HG03025 (cell line): Measurements from ENCODE around the gene SLC16A2.
"Not testable (repeated sequence)": the region's sequence is repeated elsewhere in the genome, so short reads cannot be mapped to it uniquely, and the experiment has no call there.

ENCODE experiments used
- ATAC-seq: cut with Tn5 transposase; IDR thresholded peaks from one replicate; pipeline ENCODE4 v1.9.1; 2021; ENCODE audit warnings: mild to moderate bottlenecking, moderate library complexity; ENCODE audit not compliant: unreplicated experiment, low FRiP score

The SLC16A2 gene

GRCh38 chrX:74505437-74505836, 84.1 kb downstream of the SLC16A2 start:
- no peak for ATAC-seq

GRCh38 chrX:74506317-74507115, 85.2 kb downstream of the SLC16A2 start:
- ATAC-seq = peak; percentile 47

- no peak for ATAC-seq
Observed at GRCh38 chrX:74507191-74507590, 85.9 kb downstream of the SLC16A2 start.

DNA sequence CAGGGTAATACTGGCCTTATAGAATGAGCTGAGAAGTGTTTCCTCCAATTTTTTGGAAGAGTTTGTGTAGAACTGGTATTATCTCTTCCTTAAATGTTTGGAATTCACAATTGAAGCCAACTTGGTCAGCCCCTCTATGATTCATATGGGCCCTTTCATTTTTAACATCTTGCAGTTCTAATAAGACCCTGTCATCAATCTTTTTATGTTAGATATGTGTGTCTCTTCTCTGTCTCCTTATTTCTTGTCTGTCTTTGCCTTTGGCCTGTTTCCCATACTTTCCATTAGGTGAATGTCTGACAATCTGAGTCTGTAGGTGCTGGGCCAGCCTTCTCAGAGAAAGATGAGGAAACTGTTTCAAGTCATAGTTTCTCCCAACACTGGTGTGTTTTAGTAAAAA, 88.7 kb downstream of the SLC16A2 start:
- ATAC-seq = no peak

DNA sequence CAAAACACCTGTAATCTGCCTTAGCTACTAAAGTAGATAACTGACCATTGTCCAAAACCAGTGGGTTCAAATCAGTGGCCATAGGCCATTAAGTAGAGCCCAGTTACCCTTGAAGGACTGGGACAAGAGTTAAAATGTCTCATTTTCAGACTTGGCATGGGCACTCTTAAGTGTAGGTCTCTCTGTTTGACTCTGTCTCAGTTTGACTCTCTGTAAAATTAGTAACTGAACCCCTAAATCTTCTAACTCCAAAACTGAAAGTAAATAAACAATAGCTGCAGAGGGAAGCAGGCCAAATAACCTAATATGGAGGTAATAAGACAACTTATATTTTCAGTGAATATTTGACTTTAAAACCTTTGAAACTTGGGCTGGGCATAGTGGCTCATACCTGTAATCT, 89.1 kb downstream of the SLC16A2 start:
- peak; percentile 56 for ATAC-seq

DNA sequence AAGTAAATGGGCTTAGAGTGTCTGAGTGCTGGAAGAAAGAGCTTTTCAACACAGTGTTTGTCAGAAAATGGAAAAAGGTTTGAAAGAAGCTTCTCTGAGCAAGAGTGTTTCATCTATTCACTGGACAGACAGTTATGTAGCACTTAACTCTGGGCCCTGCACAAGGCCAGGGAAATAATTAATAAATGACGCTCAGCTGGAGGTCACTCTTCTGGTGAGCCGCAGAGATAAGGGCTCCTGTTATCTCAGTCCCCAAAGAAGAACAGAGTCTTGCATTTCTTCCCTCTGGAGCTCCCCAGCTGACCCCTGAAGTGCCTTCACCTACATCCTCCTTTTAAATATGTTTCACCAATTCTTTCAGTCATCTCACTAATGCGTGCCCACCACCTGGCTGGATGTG, 90.4 kb downstream of the SLC16A2 start:
- no peak for ATAC-seq

GRCh38 chrX:74514384-74514783, 93.1 kb downstream of the SLC16A2 start:
- no peak for ATAC-seq

GRCh38 chrX:74515356-74515755, 94.1 kb downstream of the SLC16A2 start:
- ATAC-seq = no peak

DNA sequence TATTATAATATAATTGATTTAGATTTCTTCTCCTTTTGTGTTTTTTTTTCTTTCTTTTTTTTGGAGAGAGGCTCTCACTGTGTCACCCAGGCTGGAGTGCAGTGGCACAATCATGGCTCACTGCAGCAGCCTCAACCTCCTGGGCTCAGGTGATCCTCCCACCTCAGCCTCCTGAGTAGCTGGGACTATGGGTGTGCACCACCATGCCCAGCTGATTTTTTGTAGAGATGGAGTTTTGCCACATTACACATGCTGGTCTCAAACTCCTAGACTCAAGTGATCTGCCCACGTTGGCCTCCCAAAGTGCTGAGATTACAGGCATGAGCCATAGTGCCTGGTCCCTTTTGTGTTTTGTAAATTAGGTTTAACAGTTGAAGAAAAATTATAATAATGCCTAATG, 94.7 kb downstream of the SLC16A2 start:
- ATAC-seq = not testable (repeated sequence)

GRCh38 chrX:74519870-74520269, 98.6 kb downstream of the SLC16A2 start:
- ATAC-seq = no peak

DNA sequence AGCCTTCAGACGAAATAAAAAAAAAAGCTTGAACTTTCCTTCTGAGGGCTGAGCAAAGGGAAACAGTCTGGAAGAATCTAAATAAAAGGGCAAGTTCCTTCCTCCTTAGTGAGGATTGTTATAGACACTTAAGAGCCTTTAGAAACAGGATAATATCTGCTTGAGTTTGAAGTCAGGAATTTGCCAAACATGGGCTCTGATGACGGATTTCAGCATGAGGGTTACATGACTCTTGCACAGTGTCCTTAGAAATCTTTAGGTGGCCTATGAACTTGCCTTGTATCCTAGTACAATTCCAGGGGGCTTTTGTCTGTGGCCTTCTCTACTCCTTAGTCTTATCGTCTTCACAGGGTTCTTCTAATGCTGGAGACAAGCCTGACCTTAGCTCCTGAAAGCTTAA, 99.0 kb downstream of the SLC16A2 start:
- ATAC-seq = no peak

- ATAC-seq = no peak
Observed at GRCh38 chrX:74520896-74521295, 99.6 kb downstream of the SLC16A2 start.

GRCh38 chrX:74521961-74522751, 100.9 kb downstream of the SLC16A2 start:
- ATAC-seq = no peak

- no peak for ATAC-seq
Observed at GRCh38 chrX:74523224-74523623, 101.9 kb downstream of the SLC16A2 start.

DNA sequence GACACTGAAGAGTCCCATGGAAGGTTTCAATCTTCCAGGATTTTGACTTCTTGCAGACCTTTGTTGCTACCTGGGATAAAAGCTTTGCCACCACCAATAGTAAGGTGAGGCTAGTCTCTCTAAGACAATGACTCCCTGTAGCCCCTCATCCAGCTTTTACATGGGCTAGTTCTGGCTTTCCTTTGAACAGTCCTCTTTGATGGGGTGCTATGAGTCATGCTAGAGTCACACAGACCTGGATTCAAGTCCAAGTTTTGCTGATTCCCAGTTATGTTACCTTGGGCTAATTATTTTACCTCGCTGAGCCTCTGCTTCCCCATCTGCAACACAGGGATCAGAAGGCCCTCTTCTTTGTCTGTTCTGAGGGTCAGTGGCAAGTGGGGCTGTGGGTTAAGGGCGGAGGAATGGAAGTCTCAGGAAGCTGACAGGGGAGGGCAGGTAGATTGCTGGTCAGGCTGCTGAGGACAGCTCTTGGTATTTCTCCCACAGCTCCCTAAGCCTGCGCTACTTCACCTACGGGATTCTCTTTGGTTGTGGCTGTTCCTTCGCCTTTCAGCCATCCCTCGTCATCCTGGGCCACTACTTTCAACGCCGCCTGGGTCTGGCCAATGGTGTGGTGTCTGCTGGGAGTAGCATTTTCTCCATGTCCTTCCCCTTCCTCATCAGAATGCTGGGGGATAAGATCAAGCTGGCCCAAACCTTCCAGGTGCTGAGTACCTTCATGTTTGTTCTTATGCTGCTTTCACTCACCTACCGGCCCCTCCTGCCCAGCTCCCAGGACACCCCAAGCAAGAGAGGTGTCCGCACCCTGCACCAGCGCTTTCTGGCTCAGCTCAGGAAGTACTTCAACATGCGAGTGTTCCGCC, 102.8 kb downstream of the SLC16A2 start:
- ATAC-seq = no peak

GRCh38 chrX:74525116-74525515, 103.8 kb downstream of the SLC16A2 start:
- ATAC-seq = no peak

- ATAC-seq = no peak
Observed at GRCh38 chrX:74526764-74527163, 105.5 kb downstream of the SLC16A2 start.

- no peak for ATAC-seq
Observed at GRCh38 chrX:74527350-74527749, 106.1 kb downstream of the SLC16A2 start.

GRCh38 chrX:74529311-74529710, 108.0 kb downstream of the SLC16A2 start:
- no peak for ATAC-seq

DNA sequence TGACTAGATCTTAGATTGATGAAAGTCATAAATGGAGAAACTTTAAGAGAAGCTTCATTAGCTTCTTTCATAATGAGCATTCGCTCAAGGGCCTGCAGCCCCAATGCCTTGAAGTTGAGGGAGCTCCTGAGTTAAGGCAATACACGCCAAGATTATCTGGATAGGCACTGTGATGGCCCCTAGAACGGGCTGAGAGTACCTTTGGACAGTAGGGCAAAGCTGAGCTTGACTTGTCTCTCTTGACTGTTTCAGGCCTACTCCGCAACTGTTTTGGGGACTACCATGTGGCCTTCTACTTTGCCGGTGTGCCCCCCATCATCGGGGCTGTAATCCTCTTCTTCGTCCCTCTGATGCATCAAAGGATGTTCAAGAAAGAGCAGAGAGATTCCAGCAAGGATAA, 109.8 kb downstream of the SLC16A2 start:
- ATAC-seq = no peak

DNA sequence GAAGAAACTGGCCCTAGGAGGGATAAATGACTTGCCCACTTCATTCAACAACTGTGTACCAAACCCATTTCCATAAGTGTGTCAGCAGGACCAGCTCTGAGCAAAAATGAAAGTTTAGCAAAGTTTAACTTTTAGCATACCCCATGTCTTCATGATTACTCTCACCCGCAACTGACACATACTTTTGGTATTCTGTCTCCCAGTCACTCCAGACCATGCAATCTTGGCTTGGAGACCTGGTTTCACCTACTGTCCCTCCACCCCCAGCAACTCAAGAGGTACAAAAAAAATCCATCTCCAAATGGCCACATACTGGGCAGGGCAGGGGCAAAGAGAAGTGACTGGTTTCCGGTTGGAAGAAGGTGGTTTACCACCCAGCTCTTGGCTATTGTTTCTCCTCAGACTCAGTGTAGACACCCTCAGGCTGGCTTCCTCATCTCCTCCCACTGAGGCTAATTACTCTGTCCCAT, 113.3 kb downstream of the SLC16A2 start:
- peak; percentile 39 for ATAC-seq
